Liver (tissue), 3 donors: ENCODE results near the gene IFT25.
A peak's percentile ranks its signal among the peaks of the same experiment; 100 is the strongest.

Source experiments
- ATF3 ChIP-seq: IDR thresholded peaks from 2 replicates; pipeline ENCODE4 v1.6.1; 2016; ENCODE audit warnings: antibody characterized with exemption
- CTCF ChIP-seq: fragments of 150-350 bp; IDR thresholded peaks from 2 replicates; pipeline ENCODE4 v1.5.1; 2017; ENCODE audit warnings: improper control_type of control experiment, low read depth, low read length; ENCODE audit not compliant: missing input control
- EGR1 ChIP-seq, 2 donors: IDR thresholded peaks; 2 replicates each; pipeline ENCODE4 v1.6.1; 2016 to 2018; ENCODE audit warnings: antibody characterized with exemption in 2 of 2, low read depth in 2 of 2
- FOXA1 ChIP-seq: IDR thresholded peaks from 2 replicates; pipeline ENCODE4 v1.6.1; 2016; ENCODE audit warnings: antibody characterized with exemption
- HNF4G ChIP-seq: IDR thresholded peaks from 2 replicates; pipeline ENCODE4 v1.6.1; 2016; ENCODE audit warnings: antibody characterized with exemption
- MAX ChIP-seq: IDR thresholded peaks from 2 replicates; pipeline ENCODE4 v1.6.1; 2016; ENCODE audit warnings: antibody characterized with exemption
- RAD21 ChIP-seq, 2 donors: IDR thresholded peaks; 2 replicates each; pipeline ENCODE4 v1.6.1; 2016; ENCODE audit warnings: antibody characterized with exemption in 2 of 2, mild to moderate bottlenecking in 2 of 2
- REST ChIP-seq: IDR thresholded peaks from 2 replicates; pipeline ENCODE4 v1.6.1; 2016; ENCODE audit warnings: antibody characterized with exemption, mild to moderate bottlenecking
- SP1 ChIP-seq: IDR thresholded peaks from 2 replicates; pipeline ENCODE4 v1.6.1; 2018; ENCODE audit warnings: antibody characterized with exemption, mild to moderate bottlenecking
- YY1 ChIP-seq: IDR thresholded peaks from 2 replicates; pipeline ENCODE4 v1.6.1; 2016; ENCODE audit warnings: antibody characterized with exemption, mild to moderate bottlenecking
- ZBTB33 ChIP-seq: IDR thresholded peaks from 2 replicates; pipeline ENCODE4 v1.6.1; 2016; ENCODE audit warnings: antibody characterized with exemption
- donor health status: healthy.
- donor health status: healthy.

- TF ChIP-seq ZBTB33 (no peak), SP1 (no peak), CTCF (peak; percentile 18), RAD21 (IDR thresholded peaks at IDR 0.05) (peak; percentile 62 to 71), YY1 (no peak), REST (no peak), FOXA1 (no peak), HNF4G (no peak), MAX (no peak), ATF3 (no peak), EGR1 (IDR thresholded peaks at IDR 0.05; ENCODE audit: low read depth in 2 of 2) (no peak)
Measured at GRCh38 chr1:53992085-53992874, 46.8 kb upstream of the IFT25 start.
